Neutrophil (primary cell): ENCODE measurements around the gene BRI3.

Experiments
- H3K27ac ChIP-seq: fragments of 200-600 bp; sonication (generic); 2 replicates; pipeline ENCODE4 v1.5.1; 2016; ENCODE audit warnings: mild to moderate bottlenecking, moderate library complexity
- H3K27me3 ChIP-seq: fragments of 200-600 bp; sonication (generic); 2 replicates; pipeline ENCODE4 v1.6.0; 2016; ENCODE audit warnings: mild to moderate bottlenecking
- H3K36me3 ChIP-seq: fragments of 200-600 bp; sonication (generic); 2 replicates; pipeline ENCODE4 v1.5.1; 2017
- H3K4me1 ChIP-seq, 2 experiments: fragments of 200-600 bp in 1 of 2; sonication (generic) in 1 of 2; 1 replicate in 1 of 2; 2 replicates in 1 of 2; pipeline versions ENCODE4 v1.5.1 to v1.6.1; 2013 to 2016; ENCODE audit warnings: low read depth in 1 of 2, low read length in 1 of 2, mild to moderate bottlenecking in 1 of 2, moderate library complexity in 1 of 2; ENCODE audit not compliant: control insufficient read depth in 1 of 2, insufficient read depth in 1 of 2
- H3K4me3 ChIP-seq, 2 experiments: fragments of 200-600 bp in 1 of 2; sonication (generic) in 1 of 2; 1 replicate in 1 of 2; 2 replicates in 1 of 2; pipeline ENCODE4 v1.5.1; 2013 to 2016; ENCODE audit warnings: low read depth in 1 of 2, low read length in 1 of 2, mild to moderate bottlenecking in 1 of 2, moderate library complexity in 1 of 2
- H3K9me3 ChIP-seq: fragments of 200-600 bp; sonication (generic); 2 replicates; pipeline ENCODE4 v1.5.1; 2016
- TF ChIP-seq, protein P1 (sequence below): fragments of 200-600 bp; sonication (generic); IDR thresholded peaks from 2 replicates; pipeline ENCODE4 v1.5.1; 2016; ENCODE audit warnings: antibody characterized with exemption

The BRI3 gene

DNA sequence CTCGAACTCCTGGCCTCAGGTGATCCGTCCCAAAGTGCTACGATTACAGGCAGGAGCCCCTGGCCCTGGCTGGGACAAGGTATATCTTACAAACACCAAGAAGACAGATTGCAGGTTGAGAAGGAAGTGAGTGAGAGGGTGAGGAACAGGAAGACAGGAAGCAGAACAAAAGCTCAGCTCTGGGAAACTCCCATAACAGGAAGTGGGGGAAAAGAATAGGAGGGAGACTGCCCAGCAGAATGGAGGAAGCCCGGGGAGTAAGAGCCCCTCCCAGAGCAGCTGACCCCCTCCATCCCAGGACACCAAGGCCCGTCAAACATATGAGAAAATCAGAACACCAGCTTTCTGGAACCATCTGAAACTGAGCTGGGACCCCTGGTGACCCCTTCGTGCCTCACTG, 32.4 kb upstream of the BRI3 start:
- Histone ChIP-seq H3K27me3 (no peaks in the 10 kb centered on the region), H3K4me1 (peaks cover 50 to 60% of the 10 kb centered on the region in 2 experiments), H3K27ac (peak overlapping the region; percentile 87), H3K9me3 (no peaks in the 10 kb centered on the region), H3K36me3 (peaks cover 14% of the 10 kb centered on the region), H3K4me3 (no peak overlapping the region)
- TF ChIP-seq, protein P1, sequence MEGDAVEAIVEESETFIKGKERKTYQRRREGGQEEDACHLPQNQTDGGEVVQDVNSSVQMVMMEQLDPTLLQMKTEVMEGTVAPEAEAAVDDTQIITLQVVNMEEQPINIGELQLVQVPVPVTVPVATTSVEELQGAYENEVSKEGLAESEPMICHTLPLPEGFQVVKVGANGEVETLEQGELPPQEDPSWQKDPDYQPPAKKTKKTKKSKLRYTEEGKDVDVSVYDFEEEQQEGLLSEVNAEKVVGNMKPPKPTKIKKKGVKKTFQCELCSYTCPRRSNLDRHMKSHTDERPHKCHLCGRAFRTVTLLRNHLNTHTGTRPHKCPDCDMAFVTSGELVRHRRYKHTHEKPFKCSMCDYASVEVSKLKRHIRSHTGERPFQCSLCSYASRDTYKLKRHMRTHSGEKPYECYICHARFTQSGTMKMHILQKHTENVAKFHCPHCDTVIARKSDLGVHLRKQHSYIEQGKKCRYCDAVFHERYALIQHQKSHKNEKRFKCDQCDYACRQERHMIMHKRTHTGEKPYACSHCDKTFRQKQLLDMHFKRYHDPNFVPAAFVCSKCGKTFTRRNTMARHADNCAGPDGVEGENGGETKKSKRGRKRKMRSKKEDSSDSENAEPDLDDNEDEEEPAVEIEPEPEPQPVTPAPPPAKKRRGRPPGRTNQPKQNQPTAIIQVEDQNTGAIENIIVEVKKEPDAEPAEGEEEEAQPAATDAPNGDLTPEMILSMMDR = no peak

DNA sequence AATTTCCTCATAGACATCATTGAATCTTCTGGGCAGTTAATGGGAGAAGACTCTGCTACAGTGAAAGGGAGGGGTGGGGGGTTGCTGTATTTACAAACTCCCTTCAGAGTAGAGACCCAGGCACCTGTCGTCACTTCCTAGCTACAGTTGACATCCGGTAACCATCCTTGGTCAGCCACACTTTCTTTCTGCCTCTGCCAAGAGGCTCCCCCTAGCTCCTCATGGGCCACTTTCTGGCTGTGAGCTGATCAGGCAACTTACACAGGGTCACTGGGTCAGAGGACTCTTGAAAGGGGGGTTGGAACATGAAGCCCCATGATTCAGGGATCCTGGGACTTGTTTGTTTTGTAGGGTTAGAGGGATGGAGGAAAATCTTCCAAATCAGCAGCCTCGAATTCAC, 30.7 kb upstream of the BRI3 start:
- Histone ChIP-seq H3K4me3 (peak overlapping the region; percentile 80 to 90), H3K27ac (peak overlapping the region; percentile 87), H3K9me3 (no peaks in the 10 kb centered on the region), H3K36me3 (no peaks in the 10 kb centered on the region), H3K4me1 (peaks cover 53 to 55% of the 10 kb centered on the region in 2 experiments), H3K27me3 (no peaks in the 10 kb centered on the region)
- TF ChIP-seq, protein P1 = no peak

DNA sequence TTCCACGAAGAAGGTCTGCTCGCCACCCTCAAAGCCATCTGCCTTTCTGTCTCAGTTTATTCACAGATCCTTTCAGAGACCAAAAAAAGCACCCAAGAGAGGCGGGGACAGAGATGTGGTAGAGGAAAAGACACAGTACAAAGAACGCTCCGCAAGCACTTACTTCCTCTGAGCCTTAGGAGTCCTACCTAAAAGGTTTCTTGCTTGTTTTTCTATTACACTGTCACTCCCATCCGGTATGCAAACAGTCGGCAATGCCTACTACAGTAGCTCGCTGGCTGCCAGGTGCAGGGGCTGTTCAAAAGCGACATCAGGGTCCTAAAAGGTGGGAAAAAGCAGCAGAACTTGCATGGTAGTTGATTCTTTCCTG, 30.3 kb upstream of the BRI3 start:
- Histone ChIP-seq H3K27ac (peak overlapping the region; percentile 87), H3K9me3 (no peaks in the 10 kb centered on the region), H3K27me3 (no peaks in the 10 kb centered on the region), H3K4me3 (peak overlapping the region; percentile 80 to 90), H3K36me3 (no peaks in the 10 kb centered on the region), H3K4me1 (peaks cover 51 to 52% of the 10 kb centered on the region in 2 experiments)
- TF ChIP-seq, protein P1 = no peak

DNA sequence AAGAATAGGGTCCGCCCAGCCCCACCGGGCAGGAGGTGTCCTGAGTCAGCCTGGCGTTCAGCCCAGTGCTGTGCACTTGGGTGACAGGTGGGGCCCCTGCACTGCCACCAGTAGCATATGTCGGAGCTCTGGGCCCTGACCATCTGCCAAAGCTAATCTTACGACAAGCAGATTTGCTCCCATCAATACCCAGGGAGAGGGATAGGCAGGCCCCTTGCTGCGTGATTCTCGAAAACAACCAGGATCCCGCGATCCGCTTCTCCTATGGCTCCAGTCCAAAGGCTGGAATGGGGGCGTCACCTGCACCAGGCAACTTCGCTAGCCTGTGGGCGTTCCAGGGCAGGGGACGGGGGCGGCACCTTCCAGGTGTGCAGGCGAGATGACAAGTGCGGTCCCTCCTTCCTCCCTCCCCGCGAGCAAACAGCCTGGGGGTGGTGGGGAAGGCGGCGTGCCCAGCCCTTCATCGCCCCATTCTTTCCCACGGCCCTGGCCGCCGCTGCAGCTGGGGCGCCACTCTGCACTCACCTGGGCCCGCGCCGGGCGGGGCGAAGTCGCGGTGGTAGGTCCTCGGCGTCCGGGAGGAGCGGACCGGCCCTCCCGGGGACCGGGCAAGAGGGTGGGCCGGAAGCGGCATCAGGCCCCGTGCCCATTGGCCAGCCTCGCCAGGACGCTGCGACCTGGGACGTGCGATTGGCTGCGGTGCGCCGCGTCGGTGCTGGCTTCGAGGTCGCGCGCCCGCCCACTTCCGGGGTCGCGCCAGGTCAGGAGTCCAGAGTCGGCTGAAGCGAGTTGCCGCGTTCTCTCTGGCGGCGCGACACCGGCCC, 29.7 kb upstream of the BRI3 start, which contains the start of gene TECPR1:
Gene TECPR1, minus strand, starts transcription at position 632 of the 824 bp plus-strand sequence. CDS start 6,086 bp downstream, outside the sequence.
- peaks cover 4% of the 10 kb centered on the region for H3K36me3 ChIP-seq
- H3K4me3 ChIP-seq = peak within 1 kb of the TSS; percentile 80 to 90
- H3K4me1 ChIP-seq = peaks cover 51 to 52% of the 10 kb centered on the region in 2 experiments
- no peaks in the 10 kb centered on the region for H3K9me3 ChIP-seq
- TF ChIP-seq, protein P1 = no peak
- H3K27me3 ChIP-seq = no peaks in the 10 kb centered on the region
- peak within 1 kb of the TSS; percentile 87 for H3K27ac ChIP-seq

DNA sequence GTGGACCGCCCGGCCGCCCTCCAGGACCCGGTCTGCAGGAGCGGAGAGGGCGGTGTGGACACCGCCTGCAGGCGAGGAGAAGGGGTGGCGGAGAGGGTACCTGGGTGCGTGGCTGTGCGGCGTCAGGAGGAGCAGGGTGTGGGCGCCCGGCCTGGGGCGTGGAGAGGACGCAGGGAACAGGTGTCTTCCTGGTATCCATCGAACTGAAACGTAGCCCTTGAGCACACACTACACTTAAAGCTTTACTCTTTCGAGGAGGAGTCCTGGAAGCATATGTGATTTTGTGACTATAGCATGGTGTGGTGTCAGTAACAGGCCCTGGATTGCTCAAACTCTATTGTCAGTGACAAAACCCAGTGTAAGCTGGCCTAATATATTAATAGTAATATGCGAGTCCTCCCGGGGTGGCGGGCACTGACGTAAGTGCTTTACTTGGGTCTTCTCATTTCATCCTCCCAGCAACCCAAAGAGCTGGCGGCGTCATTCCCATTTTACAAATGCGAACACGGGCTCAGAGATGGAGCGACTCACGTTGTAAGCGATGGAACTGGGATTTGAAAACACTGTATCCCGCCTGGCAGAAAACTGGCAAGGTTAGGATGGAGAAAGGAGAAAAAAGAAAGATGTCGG, 28.9 kb upstream of the BRI3 start:
- TF ChIP-seq, protein P1 = peak; percentile 5
- Histone ChIP-seq H3K9me3 (no peaks in the 10 kb centered on the region), H3K27ac (peak overlapping the region; percentile 87), H3K4me1 (peaks cover 51 to 52% of the 10 kb centered on the region in 2 experiments), H3K36me3 (peaks cover 10% of the 10 kb centered on the region), H3K4me3 (peak overlapping the region; percentile 80 to 90), H3K27me3 (no peaks in the 10 kb centered on the region)
